Measurements from ENCODE around the gene FAM174B. TPM values are rescaled to one million over a fixed set of nuclear protein-coding genes. Genes with fewer than 3 reads are reported as not detected.

Gene FAM174B
- total RNA-seq, 1 donor, result 2.2 TPM

GRCh38 chr15:92636908-92637481, 18.6 kb downstream of the FAM174B start:
- no peak overlapping the region for H3K4me3 ChIP-seq (ENCODE audit: low read depth, low read length)
- DNase-seq (ENCODE audit: low read depth), result no peak
- no peak for TF ChIP-seq CTCF (IDR thresholded peaks at IDR 0.05; ENCODE audit: insufficient read depth, low read length)

DNA sequence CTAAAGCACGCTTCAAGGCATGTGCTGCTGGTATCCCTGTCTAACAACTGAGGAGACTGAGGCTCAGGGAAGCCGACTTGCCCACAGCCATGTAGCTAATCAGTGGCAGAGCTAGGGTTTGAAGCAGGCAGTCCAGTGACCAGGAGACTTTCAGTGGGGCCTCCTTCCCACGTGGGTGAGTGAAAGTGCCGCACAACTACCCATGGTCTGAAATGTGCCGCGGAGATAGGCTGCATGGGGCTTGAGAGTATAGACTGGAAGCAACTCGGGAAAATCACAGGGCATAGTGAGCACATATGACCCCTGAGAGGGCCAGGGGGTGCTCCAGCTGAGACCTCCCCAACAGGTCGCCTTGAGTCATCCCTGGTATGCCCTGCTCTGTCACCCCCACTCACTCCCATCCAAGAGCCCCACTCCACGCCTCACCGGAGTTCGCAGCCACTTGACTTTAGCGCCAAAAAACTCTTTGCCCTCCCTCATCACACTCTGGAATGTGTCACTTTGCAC, 19.1 kb downstream of the FAM174B start:
- no peak overlapping the region for H3K4me3 ChIP-seq (ENCODE audit: low read depth, low read length)
- DNase-seq (ENCODE audit: low read depth), result no peak
- TF ChIP-seq CTCF (IDR thresholded peaks at IDR 0.05; ENCODE audit: insufficient read depth, low read length), result no peak

- no peak for DNase-seq (ENCODE audit: low read depth)
- no peak for TF ChIP-seq CTCF (IDR thresholded peaks at IDR 0.05; ENCODE audit: insufficient read depth, low read length)
- no peak overlapping the region for H3K4me3 ChIP-seq (ENCODE audit: low read depth, low read length)
These were observed 20.8 kb downstream of the FAM174B start for GRCh38 chr15:92634671-92635201.

- no peak overlapping the region for H3K4me3 ChIP-seq (ENCODE audit: low read depth, low read length)
- no peak for TF ChIP-seq CTCF (IDR thresholded peaks at IDR 0.05; ENCODE audit: insufficient read depth, low read length)
- no peak for DNase-seq (ENCODE audit: low read depth)
These were observed 21.5 kb downstream of the FAM174B start for GRCh38 chr15:92634060-92634459.

GRCh38 chr15:92633418-92633817, 22.2 kb downstream of the FAM174B start:
- TF ChIP-seq CTCF (IDR thresholded peaks at IDR 0.05; ENCODE audit: insufficient read depth, low read length), result no peak
- H3K4me3 ChIP-seq (ENCODE audit: low read depth, low read length), result no peak overlapping the region
- DNase-seq (ENCODE audit: low read depth), result no peak

GRCh38 chr15:92633001-92633400, 22.6 kb downstream of the FAM174B start:
- no peak for DNase-seq (ENCODE audit: low read depth)
- H3K4me3 ChIP-seq (ENCODE audit: low read depth, low read length), result no peak overlapping the region
- no peak for TF ChIP-seq CTCF (IDR thresholded peaks at IDR 0.05; ENCODE audit: insufficient read depth, low read length)

DNA sequence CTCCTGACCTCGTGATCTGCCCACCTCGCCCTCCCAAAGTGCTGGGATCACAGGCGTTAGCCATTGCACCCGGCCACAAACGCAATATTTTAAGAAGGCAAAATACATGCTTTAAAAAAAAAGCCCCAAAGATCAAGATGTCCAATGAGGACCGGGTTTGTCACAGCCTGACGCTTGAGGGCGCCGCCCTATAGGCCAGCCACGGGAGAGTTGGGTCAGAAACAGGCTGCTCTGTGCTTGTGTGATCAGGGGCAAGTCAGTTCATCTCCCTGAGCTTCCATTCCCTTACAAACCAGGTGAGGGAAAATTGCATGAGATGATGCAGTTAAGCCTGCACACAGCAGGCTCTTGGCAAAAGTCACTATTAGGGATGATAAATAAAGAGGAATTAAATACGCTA, 23.9 kb downstream of the FAM174B start:
- no peak for DNase-seq (ENCODE audit: low read depth)
- TF ChIP-seq CTCF (IDR thresholded peaks at IDR 0.05; ENCODE audit: insufficient read depth, low read length), result no peak
- H3K4me3 ChIP-seq (ENCODE audit: low read depth, low read length), result no peak overlapping the region

All from fibroblast of the aortic adventitia (primary cell).